HepG2 (cell line): ENCODE measurements around the gene LGALS9. TPM values are rescaled to one million over a fixed set of nuclear protein-coding genes. Genes with fewer than 3 reads are reported as not detected.

ENCODE experiments used
- DPF2 ChIP-seq: sonication (generic); formaldehyde crosslinking; IDR thresholded peaks from 2 replicates; pipeline ENCODE4 v1.4.0; 2020; ENCODE audit warnings: mild to moderate bottlenecking, low read depth, missing genetic modification reagents, borderline replicate concordance
- ELF3 ChIP-seq: IDR thresholded peaks from 2 replicates; pipeline ENCODE4 v1.6.1; 2016; ENCODE audit warnings: missing genetic modification reagents, missing compliant biosample characterization
- GABPA ChIP-seq, 2 experiments: IDR thresholded peaks; 2 replicates each; pipeline ENCODE4 v1.6.1; 2011 to 2016; ENCODE audit warnings: low read depth in 2 of 2, low read length in 1 of 2, missing biosample characterization in 1 of 2, missing genetic modification characterization in 1 of 2
- HMG20A ChIP-seq: IDR thresholded peaks from 2 replicates; pipeline ENCODE4 v1.6.1; 2016; ENCODE audit warnings: borderline replicate concordance
- HOXA3 ChIP-seq: sonication (generic); formaldehyde crosslinking; IDR thresholded peaks from 2 replicates; pipeline ENCODE4 v1.5.0; 2020; ENCODE audit warnings: missing genetic modification reagents
- KDM1A ChIP-seq: IDR thresholded peaks from 2 replicates; pipeline ENCODE4 v1.6.1; 2016; ENCODE audit warnings: missing compliant biosample characterization
- MEIS1 ChIP-seq: sonication (generic); formaldehyde crosslinking; IDR thresholded peaks from 2 replicates; pipeline ENCODE4 v1.9.0; 2021; ENCODE audit warnings: mild to moderate bottlenecking, missing genetic modification reagents, moderate library complexity, borderline replicate concordance
- MIER2 ChIP-seq: IDR thresholded peaks from 2 replicates; pipeline ENCODE4 v1.6.1; 2016; ENCODE audit warnings: missing biosample characterization, missing genetic modification reagents
- NFYB ChIP-seq: sonication (generic); formaldehyde crosslinking; IDR thresholded peaks from 2 replicates; pipeline ENCODE4 v1.4.0; 2020; ENCODE audit warnings: missing genetic modification reagents
- REL ChIP-seq: sonication (generic); formaldehyde crosslinking; conservative IDR thresholded peaks from 2 replicates; pipeline ENCODE4 v1.8.0; 2022; ENCODE audit warnings: mild to moderate bottlenecking, missing genetic modification reagents, moderate library complexity
- RORA ChIP-seq: sonication (generic); formaldehyde crosslinking; IDR thresholded peaks from 2 replicates; pipeline ENCODE4 v1.5.0; 2020; ENCODE audit warnings: mild to moderate bottlenecking, missing genetic modification reagents, moderate library complexity
- RXRB ChIP-seq: IDR thresholded peaks from 2 replicates; pipeline ENCODE4 v1.6.1; 2016; ENCODE audit warnings: borderline replicate concordance, missing genetic modification reagents, missing compliant biosample characterization
- SMAD3 ChIP-seq: sonication (generic); formaldehyde crosslinking; IDR thresholded peaks from 2 replicates; pipeline ENCODE4 v1.4.0; 2020; ENCODE audit warnings: missing genetic modification reagents
- SMARCE1 ChIP-seq: fragments of 450-650 bp; IDR thresholded peaks from 2 replicates; pipeline ENCODE4 v1.6.1; 2017; ENCODE audit warnings: borderline replicate concordance
- SYNCRIP ChIP-seq: fragments of 200-400 bp; formaldehyde crosslinking; IDR thresholded peaks from 2 replicates; pipeline ENCODE4 v1.6.1; 2018; ENCODE audit warnings: mild to moderate bottlenecking, low read depth, low read length; ENCODE audit not compliant: insufficient read depth
- ZC3H4 ChIP-seq: sonication (generic); formaldehyde crosslinking; IDR thresholded peaks from 2 replicates; pipeline ENCODE4 v1.4.0; 2020; ENCODE audit warnings: missing genetic modification reagents, borderline replicate concordance
- ZFP1 ChIP-seq: IDR thresholded peaks from 2 replicates; pipeline ENCODE4 v1.6.1; 2016
- ZFP82 ChIP-seq: sonication (generic); formaldehyde crosslinking; IDR thresholded peaks from 2 replicates; pipeline ENCODE4 v1.5.1; 2020; ENCODE audit warnings: mild to moderate bottlenecking, missing genetic modification reagents, borderline replicate concordance
- ZNF251 ChIP-seq: sonication (generic); formaldehyde crosslinking; IDR thresholded peaks from 2 replicates; pipeline ENCODE4 v1.9.0; 2021; ENCODE audit warnings: mild to moderate bottlenecking, missing genetic modification reagents
- ZNF263 ChIP-seq: sonication (generic); formaldehyde crosslinking; IDR thresholded peaks from 2 replicates; pipeline ENCODE4 v1.4.0; 2020; ENCODE audit warnings: missing genetic modification reagents
- ZNF292 ChIP-seq: sonication (generic); formaldehyde crosslinking; IDR thresholded peaks from 2 replicates; pipeline ENCODE4 v1.8.1; 2022; ENCODE audit warnings: mild to moderate bottlenecking, low read depth, missing genetic modification reagents, borderline replicate concordance
- ZNF34 ChIP-seq: sonication (generic); formaldehyde crosslinking; IDR thresholded peaks from 2 replicates; pipeline ENCODE4 v1.4.0; 2020; ENCODE audit warnings: mild to moderate bottlenecking, missing genetic modification reagents, borderline replicate concordance
- ZNF354B ChIP-seq: sonication (generic); formaldehyde crosslinking; IDR thresholded peaks from 2 replicates; pipeline ENCODE4 v1.8.0; 2022; ENCODE audit warnings: mild to moderate bottlenecking, missing genetic modification reagents
- ZNF543 ChIP-seq: sonication (generic); formaldehyde crosslinking; IDR thresholded peaks from 2 replicates; pipeline ENCODE4 v1.4.0; 2020; ENCODE audit warnings: mild to moderate bottlenecking, missing genetic modification reagents
- ZSCAN22 ChIP-seq: sonication (generic); formaldehyde crosslinking; IDR thresholded peaks from 2 replicates; pipeline ENCODE4 v1.4.0; 2020; ENCODE audit warnings: mild to moderate bottlenecking, missing genetic modification reagents
- ZZZ3 ChIP-seq: sonication (generic); formaldehyde crosslinking; IDR thresholded peaks from 2 replicates; pipeline ENCODE4 v1.4.0; 2020; ENCODE audit warnings: missing genetic modification reagents, mild to moderate bottlenecking, borderline replicate concordance
- polyA plus RNA-seq, 8 experiments: library from polyadenylated mRNA; depleted of rRNA in 3 of 8; stranded (reverse) in 7 of 8; unstranded in 1 of 8; fragments of >200 nt; fragmentation: Illumina TruSeq in 4 of 8; extraction: Trizol in 4 of 8; gene quantifications; 2 replicates each; pipeline versions ENCODE4 v1.2.1 to v1.2.3, GENCODE V29; 2011 to 2016; ENCODE audit warnings: low read depth in 4 of 8, missing spikeins in 1 of 8, mixed read lengths in 1 of 8; ENCODE audit not compliant: insufficient read depth in 1 of 8
- total RNA-seq, 5 experiments: library from RNA; depleted of rRNA; stranded (reverse); fragments of >200 nt; fragmentation: Illumina TruSeq; extraction: Trizol; gene quantifications; 2 replicates each; pipeline ENCODE4 v1.2.3, GENCODE V29; 2016; ENCODE audit warnings: low read depth in 1 of 5
- TF ChIP-seq, protein P1 (sequence below): sonication (generic); formaldehyde crosslinking; IDR thresholded peaks from 2 replicates; pipeline ENCODE4 v1.4.0; 2020; ENCODE audit warnings: missing genetic modification reagents, mild to moderate bottlenecking, borderline replicate concordance
- TF ChIP-seq, protein P2 (sequence below): sonication (generic); formaldehyde crosslinking; IDR thresholded peaks from 2 replicates; pipeline ENCODE4 v1.4.0; 2020; ENCODE audit warnings: missing genetic modification reagents, low read depth, mild to moderate bottlenecking, borderline replicate concordance

The LGALS9 gene
- total and polyA plus RNA-seq, 2 of the 13 experiments (the other 11 are each of a cell fraction or from before 2014, with no cell fraction given): 0.40 to 1.4 TPM

DNA sequence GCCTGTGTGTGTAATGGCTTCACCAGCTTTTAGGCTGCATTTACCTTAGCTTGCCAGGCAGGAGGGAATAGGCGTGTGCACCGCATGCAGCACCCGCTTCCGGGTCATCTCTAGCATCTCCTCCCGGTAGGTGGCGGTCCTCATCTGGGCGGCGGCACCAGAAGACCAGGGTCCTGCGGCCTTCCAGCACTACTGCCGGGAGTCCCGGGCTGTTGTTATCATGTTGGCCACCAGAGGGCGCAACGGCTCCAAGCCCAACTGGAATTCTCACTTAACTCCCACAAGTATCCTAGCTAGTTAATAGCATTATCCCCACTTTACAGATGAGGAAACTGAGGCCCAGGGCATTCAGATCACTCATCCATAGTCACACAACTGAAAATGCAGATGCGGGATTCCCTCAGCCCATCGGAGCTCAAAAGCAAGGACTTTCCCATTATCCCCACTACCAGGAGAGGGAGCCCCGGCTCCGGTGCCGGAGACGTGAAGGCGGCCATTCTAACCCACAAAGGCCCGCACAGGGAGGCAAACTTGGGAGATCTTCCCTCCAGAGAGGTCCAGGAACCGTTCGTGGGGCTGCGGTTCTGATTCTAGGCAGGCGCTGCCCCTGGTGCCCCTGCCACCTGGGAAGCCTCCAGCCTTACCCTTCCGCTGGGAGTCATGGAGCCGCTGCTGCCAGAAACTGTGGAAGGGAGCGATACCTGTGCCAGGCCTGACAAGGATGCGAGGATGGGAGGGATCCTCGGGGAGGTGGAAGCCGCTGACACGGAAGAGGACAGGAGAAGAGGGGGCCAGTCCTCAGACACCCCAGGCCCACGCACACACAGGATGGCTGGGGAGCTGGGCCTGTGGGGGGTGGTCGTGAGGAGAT is 23.9 kb downstream of the LGALS9 start (continued):
- TF ChIP-seq, protein P1, sequence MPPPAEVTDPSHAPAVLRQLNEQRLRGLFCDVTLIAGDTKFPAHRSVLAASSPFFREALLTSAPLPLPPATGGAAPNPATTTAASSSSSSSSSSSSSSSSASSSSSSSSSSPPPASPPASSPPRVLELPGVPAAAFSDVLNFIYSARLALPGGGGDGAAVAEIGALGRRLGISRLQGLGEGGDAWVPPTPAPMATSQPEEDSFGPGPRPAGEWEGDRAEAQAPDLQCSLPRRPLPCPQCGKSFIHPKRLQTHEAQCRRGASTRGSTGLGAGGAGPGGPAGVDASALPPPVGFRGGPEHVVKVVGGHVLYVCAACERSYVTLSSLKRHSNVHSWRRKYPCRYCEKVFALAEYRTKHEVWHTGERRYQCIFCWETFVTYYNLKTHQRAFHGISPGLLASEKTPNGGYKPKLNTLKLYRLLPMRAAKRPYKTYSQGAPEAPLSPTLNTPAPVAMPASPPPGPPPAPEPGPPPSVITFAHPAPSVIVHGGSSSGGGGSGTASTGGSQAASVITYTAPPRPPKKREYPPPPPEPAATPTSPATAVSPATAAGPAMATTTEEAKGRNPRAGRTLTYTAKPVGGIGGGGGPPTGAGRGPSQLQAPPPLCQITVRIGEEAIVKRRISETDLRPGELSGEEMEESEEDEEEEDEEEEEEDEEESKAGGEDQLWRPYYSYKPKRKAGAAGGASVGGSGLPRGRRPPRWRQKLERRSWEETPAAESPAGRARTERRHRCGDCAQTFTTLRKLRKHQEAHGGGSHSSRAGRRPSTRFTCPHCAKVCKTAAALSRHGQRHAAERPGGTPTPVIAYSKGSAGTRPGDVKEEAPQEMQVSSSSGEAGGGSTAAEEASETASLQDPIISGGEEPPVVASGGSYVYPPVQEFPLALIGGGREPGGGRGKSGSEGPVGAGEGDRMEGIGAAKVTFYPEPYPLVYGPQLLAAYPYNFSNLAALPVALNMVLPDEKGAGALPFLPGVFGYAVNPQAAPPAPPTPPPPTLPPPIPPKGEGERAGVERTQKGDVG (CRISPR knock-in tag): no peak
- no peak for TF ChIP-seq ZSCAN22 (CRISPR knock-in tag)
- no peak for TF ChIP-seq REL (CRISPR knock-in tag)
- no peak for TF ChIP-seq RORA (CRISPR knock-in tag)
- TF ChIP-seq ZNF543 (CRISPR knock-in tag): no peak
- no peak for TF ChIP-seq RXRB (CRISPR knock-in tag)
- TF ChIP-seq ZC3H4: no peak
- no peak for TF ChIP-seq ZNF34
- no peak for TF ChIP-seq HMG20A (CRISPR knock-in tag)
- no peak for TF ChIP-seq ZFP82 (CRISPR knock-in tag)
- no peak for TF ChIP-seq ZFP1 (CRISPR knock-in tag)
- TF ChIP-seq SMAD3 (CRISPR knock-in tag): 0 out of 2 replicates have a peak, but pooled peaks have one; percentile 31
- TF ChIP-seq ELF3 (CRISPR knock-in tag): peak; percentile 69; the same call in 1 of the 2 replicates
- no peak; the same call in 1 of the 2 replicates for TF ChIP-seq KDM1A
- peak; percentile 52 for TF ChIP-seq GABPA (IDR thresholded peaks at IDR 0.05; ENCODE audit: low read depth, low read length)
- TF ChIP-seq GABPA (CRISPR knock-in tag; IDR thresholded peaks at IDR 0.05; ENCODE audit: low read depth): peak; percentile 74
- TF ChIP-seq ZNF292 (CRISPR knock-in tag): no peak
- TF ChIP-seq SYNCRIP: no peak
- TF ChIP-seq NFYB: no peak
- TF ChIP-seq ZNF263 (CRISPR knock-in tag): 0 out of 2 replicates have a peak, but pooled peaks have one; percentile 36
- TF ChIP-seq DPF2: no peak
- no peak for TF ChIP-seq MEIS1
- TF ChIP-seq HOXA3: peak; percentile 53
- TF ChIP-seq ZNF354B (CRISPR knock-in tag): no peak
- no peak for TF ChIP-seq ZNF251 (CRISPR knock-in tag)
- 0 out of 2 replicates have a peak, but pooled peaks have one; percentile 17 for TF ChIP-seq MIER2 (CRISPR knock-in tag)
- TF ChIP-seq, protein P2, sequence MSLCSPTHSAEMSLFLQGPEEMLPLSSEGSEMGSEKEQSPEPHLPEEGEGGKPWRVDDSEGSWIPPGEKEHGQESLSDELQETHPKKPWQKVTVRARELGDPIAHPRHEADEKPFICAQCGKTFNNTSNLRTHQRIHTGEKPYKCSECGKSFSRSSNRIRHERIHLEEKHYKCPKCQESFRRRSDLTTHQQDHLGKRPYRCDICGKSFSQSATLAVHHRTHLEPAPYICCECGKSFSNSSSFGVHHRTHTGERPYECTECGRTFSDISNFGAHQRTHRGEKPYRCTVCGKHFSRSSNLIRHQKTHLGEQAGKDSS (CRISPR knock-in tag): no peak; the same call in 1 of the 2 replicates
- no peak for TF ChIP-seq SMARCE1
- no peak for TF ChIP-seq ZZZ3
